HL-60 (cell line): ENCODE results near the gene FRK.

Experiments used
- DNase-seq, 2 experiments: peaks; one replicate each; pipeline ENCODE4 v3.0.0-alpha.2; 2010 to 2020; ENCODE audit warnings: low read depth in 1 of 2, low spot score in 1 of 2
- H3K27ac ChIP-seq: fragments of 250-450 bp; sonication (Bioruptor Pico); replicated peaks from 2 replicates; pipeline ENCODE4 v1.5.1; 2020; ENCODE audit warnings: mild to moderate bottlenecking, moderate library complexity
- H3K27me3 ChIP-seq: fragments of 250-450 bp; sonication (Bioruptor Pico); 2 replicates; pipeline ENCODE4 v1.5.1; 2021; ENCODE audit warnings: mild to moderate bottlenecking, moderate library complexity; ENCODE audit not compliant: insufficient read depth, poor library complexity, severe bottlenecking
- H3K4me3 ChIP-seq: replicated peaks from 2 replicates; pipeline ENCODE4 v1.5.1; 2011; ENCODE audit warnings: mild to moderate bottlenecking, control low read depth, low read length; ENCODE audit not compliant: insufficient read depth
- CTCF ChIP-seq: IDR thresholded peaks from one replicate; pipeline ENCODE4 v1.5.1; 2011; ENCODE audit warnings: low read length, control low read depth, inconsistent platforms; ENCODE audit not compliant: insufficient read depth
- GABPA ChIP-seq: IDR thresholded peaks from 2 replicates; pipeline ENCODE4 v1.6.1; 2012; ENCODE audit warnings: low read depth
- POLR2AphosphoS5 ChIP-seq: IDR thresholded peaks from 2 replicates; pipeline ENCODE4 v1.6.1; 2012; ENCODE audit warnings: low read depth
- REST ChIP-seq: IDR thresholded peaks from 2 replicates; pipeline ENCODE4 v1.6.1; 2012; ENCODE audit warnings: low read depth; ENCODE audit not compliant: insufficient replicate concordance
- SPI1 ChIP-seq: IDR thresholded peaks from 2 replicates; pipeline ENCODE4 v1.6.1; 2012; ENCODE audit warnings: low read depth, mild to moderate bottlenecking, borderline replicate concordance

FRK gene

GRCh38 chr6:116017546-116018295 lies 43.0 kb downstream of the FRK start:
- no peak overlapping the region for H3K27ac ChIP-seq
- TF ChIP-seq POLR2AphosphoS5 (no peak), SPI1 (no peak), GABPA (no peak), CTCF (no peak)

GRCh38 chr6:116016846-116017545 lies 43.7 kb downstream of the FRK start:
- no peak for DNase-seq
- H3K4me3 ChIP-seq: no peak overlapping the region
- H3K27ac ChIP-seq: no peak overlapping the region
- no peak for TF ChIP-seq REST
- TF ChIP-seq GABPA: no peak
- TF ChIP-seq CTCF: no peak
- no peak for TF ChIP-seq POLR2AphosphoS5
- no peak for TF ChIP-seq SPI1
- peaks cover 2% of the 10 kb centered on the region for H3K27me3 ChIP-seq

More at GRCh38 chr6:116017546-116018295, 43.0 kb downstream of the FRK start:
- Histone ChIP-seq H3K4me3 (no peak overlapping the region), H3K27me3 (peaks cover 3% of the 10 kb centered on the region)
- DNase-seq: no peak

- Histone ChIP-seq H3K27ac (no peak overlapping the region), H3K4me3 (no peak overlapping the region), H3K27me3 (no peaks in the 10 kb centered on the region)
- TF ChIP-seq CTCF (no peak), GABPA (no peak), SPI1 (no peak), POLR2AphosphoS5 (no peak), REST (no peak)
- DNase-seq: no peak
Observed at GRCh38 chr6:116015983-116016382, 44.7 kb downstream of the FRK start.
